Measurements from ENCODE around the gene SIVA1. TPM values are rescaled to one million over a fixed set of nuclear protein-coding genes. Genes with fewer than 3 reads are reported as not detected.

SIVA1 gene
- total and polyA plus RNA-seq, 9 of the 15 experiments (the other 6 are each of a cell fraction or from before 2014, with no cell fraction given), result 4.2 to 186 (median 54.2) TPM

GRCh38 chr14:104724981-104725771 is 27.8 kb upstream of the SIVA1 start (continued):
- TF ChIP-seq CTCFL (IDR thresholded peaks at IDR 0.05; ENCODE audit: borderline replicate concordance, insufficient read depth, low read depth, low read length, poor library complexity, severe bottlenecking) (peak; percentile 16), MYNN (IDR thresholded peaks at IDR 0.05) (peak; percentile 57; the same call in 1 of the 2 replicates), MYNN (CRISPR knock-in tag; IDR thresholded peaks at IDR 0.05) (no peak), NONO (IDR thresholded peaks at IDR 0.05; ENCODE audit: low read depth in 2 of 2, low read length in 1 of 2) (no peak), POLR2G (IDR thresholded peaks at IDR 0.05; ENCODE audit: low read depth, low read length) (no peak), HNRNPL (IDR thresholded peaks at IDR 0.05; ENCODE audit: low read depth, low read length) (peak; percentile 90), SMARCA4 (IDR thresholded peaks at IDR 0.05) (no peak), ZBTB40 (IDR thresholded peaks at IDR 0.05) (peak; percentile 33), ZBTB40 (CRISPR knock-in tag; IDR thresholded peaks at IDR 0.05) (no peak), ZNF146 (CRISPR knock-in tag; IDR thresholded peaks at IDR 0.05; ENCODE audit: unreplicated experiment) (no peak), PHF21A (IDR thresholded peaks at IDR 0.05; ENCODE audit: borderline replicate concordance, low read depth) (no peak), XRCC5 (IDR thresholded peaks at IDR 0.05; ENCODE audit: low read depth, low read length) (0 out of 2 replicates have a peak, but pooled peaks have one; percentile 20), MTA3 (IDR thresholded peaks at IDR 0.05; ENCODE audit: borderline replicate concordance) (peak; percentile 39; the same call in 1 of the 2 replicates), CREBBP (IDR thresholded peaks at IDR 0.05; ENCODE audit: low read depth, low read length) (no peak)
- TF ChIP-seq, protein P1, sequence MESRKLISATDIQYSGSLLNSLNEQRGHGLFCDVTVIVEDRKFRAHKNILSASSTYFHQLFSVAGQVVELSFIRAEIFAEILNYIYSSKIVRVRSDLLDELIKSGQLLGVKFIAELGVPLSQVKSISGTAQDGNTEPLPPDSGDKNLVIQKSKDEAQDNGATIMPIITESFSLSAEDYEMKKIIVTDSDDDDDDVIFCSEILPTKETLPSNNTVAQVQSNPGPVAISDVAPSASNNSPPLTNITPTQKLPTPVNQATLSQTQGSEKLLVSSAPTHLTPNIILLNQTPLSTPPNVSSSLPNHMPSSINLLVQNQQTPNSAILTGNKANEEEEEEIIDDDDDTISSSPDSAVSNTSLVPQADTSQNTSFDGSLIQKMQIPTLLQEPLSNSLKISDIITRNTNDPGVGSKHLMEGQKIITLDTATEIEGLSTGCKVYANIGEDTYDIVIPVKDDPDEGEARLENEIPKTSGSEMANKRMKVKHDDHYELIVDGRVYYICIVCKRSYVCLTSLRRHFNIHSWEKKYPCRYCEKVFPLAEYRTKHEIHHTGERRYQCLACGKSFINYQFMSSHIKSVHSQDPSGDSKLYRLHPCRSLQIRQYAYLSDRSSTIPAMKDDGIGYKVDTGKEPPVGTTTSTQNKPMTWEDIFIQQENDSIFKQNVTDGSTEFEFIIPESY (CRISPR knock-in tag; IDR thresholded peaks at IDR 0.05), result peak; percentile 98

Measured in K562 (cell line).